HepG2 (cell line): ENCODE data around the gene PLEKHB2. TPM values are rescaled to one million over a fixed set of nuclear protein-coding genes. Genes with fewer than 3 reads are reported as not detected.

Experiments
- ATF1 ChIP-seq: IDR thresholded peaks from 2 replicates; pipeline ENCODE4 v1.6.1; 2016; ENCODE audit warnings: mild to moderate bottlenecking, control low read depth
- ATF7-NPFF ChIP-seq: sonication (generic); formaldehyde crosslinking; IDR thresholded peaks from 2 replicates; pipeline ENCODE4 v1.8.1; 2023; ENCODE audit warnings: mild to moderate bottlenecking, low read depth, missing genetic modification reagents, moderate library complexity
- KAT8 ChIP-seq: IDR thresholded peaks from 2 replicates; pipeline ENCODE4 v1.6.1; 2016; ENCODE audit warnings: missing genetic modification reagents, missing compliant biosample characterization
- POLR2G ChIP-seq: fragments of 200-400 bp; formaldehyde crosslinking; IDR thresholded peaks from 2 replicates; pipeline ENCODE4 v1.6.1; 2018; ENCODE audit warnings: mild to moderate bottlenecking, low read depth, low read length, moderate library complexity
- RARG ChIP-seq: sonication (generic); formaldehyde crosslinking; IDR thresholded peaks from 2 replicates; pipeline ENCODE4 v1.4.0; 2020; ENCODE audit warnings: low read depth, mild to moderate bottlenecking, missing genetic modification reagents
- SALL1 ChIP-seq: sonication (generic); formaldehyde crosslinking; IDR thresholded peaks from 2 replicates; pipeline ENCODE4 v1.8.0; 2022; ENCODE audit warnings: mild to moderate bottlenecking, missing genetic modification reagents
- SKI ChIP-seq: fragments of 450-650 bp; IDR thresholded peaks from one replicate; pipeline ENCODE4 v1.6.1; 2018; ENCODE audit warnings: mild to moderate bottlenecking; ENCODE audit not compliant: partially characterized antibody
- SOX13 ChIP-seq, 3 experiments: fragments of 450-650 bp in 1 of 3; sonication (generic) in 1 of 3; formaldehyde crosslinking in 1 of 3; IDR thresholded peaks in 2 of 3; conservative IDR thresholded peaks in 1 of 3; 2 replicates each; pipeline versions ENCODE4 v1.5.0 to v1.6.1; 2016 to 2020; ENCODE audit warnings: antibody characterized with exemption in 1 of 3, mild to moderate bottlenecking in 1 of 3, missing compliant biosample characterization in 1 of 3, missing genetic modification reagents in 1 of 3, moderate library complexity in 1 of 3
- TAF15 ChIP-seq: fragments of 200-400 bp; formaldehyde crosslinking; IDR thresholded peaks from one replicate; pipeline ENCODE4 v1.6.1; 2018; ENCODE audit warnings: mild to moderate bottlenecking, low read depth, low read length; ENCODE audit not compliant: poor library complexity, severe bottlenecking
- ZBTB2 ChIP-seq: sonication (generic); formaldehyde crosslinking; IDR thresholded peaks from 2 replicates; pipeline ENCODE4 v1.8.0; 2022; ENCODE audit warnings: low read depth, missing genetic modification reagents
- ZFP41 ChIP-seq: sonication (generic); formaldehyde crosslinking; IDR thresholded peaks from 2 replicates; pipeline ENCODE4 v1.4.0; 2020; ENCODE audit warnings: mild to moderate bottlenecking, missing genetic modification reagents, borderline replicate concordance
- ZKSCAN8 ChIP-seq: IDR thresholded peaks from 2 replicates; pipeline ENCODE4 v1.6.1; 2016; ENCODE audit warnings: borderline replicate concordance, missing genetic modification reagents, missing compliant biosample characterization
- ZNF160 ChIP-seq: sonication (generic); formaldehyde crosslinking; IDR thresholded peaks from 2 replicates; pipeline ENCODE4 v1.8.0; 2022; ENCODE audit warnings: mild to moderate bottlenecking, inconsistent platforms, missing genetic modification reagents
- ZNF333 ChIP-seq: sonication (generic); formaldehyde crosslinking; IDR thresholded peaks from 2 replicates; pipeline ENCODE4 v1.4.0; 2020; ENCODE audit warnings: mild to moderate bottlenecking, missing genetic modification reagents, borderline replicate concordance
- ZNF446 ChIP-seq: sonication (generic); formaldehyde crosslinking; IDR thresholded peaks from 2 replicates; pipeline ENCODE4 v1.5.0; 2020; ENCODE audit warnings: mild to moderate bottlenecking, missing genetic modification reagents
- ZNF572 ChIP-seq: sonication (generic); formaldehyde crosslinking; IDR thresholded peaks from 2 replicates; pipeline ENCODE4 v1.5.1; 2020; ENCODE audit warnings: mild to moderate bottlenecking, missing genetic modification reagents
- ZNF768 ChIP-seq: sonication (generic); formaldehyde crosslinking; IDR thresholded peaks from 2 replicates; pipeline ENCODE4 v1.4.0; 2020; ENCODE audit warnings: missing genetic modification reagents
- ZNF782 ChIP-seq: sonication (generic); formaldehyde crosslinking; IDR thresholded peaks from 2 replicates; pipeline ENCODE4 v1.4.0; 2020; ENCODE audit warnings: missing genetic modification reagents, mild to moderate bottlenecking, borderline replicate concordance
- polyA plus RNA-seq, 8 experiments: library from polyadenylated mRNA; depleted of rRNA in 3 of 8; stranded (reverse) in 7 of 8; unstranded in 1 of 8; fragments of >200 nt; fragmentation: Illumina TruSeq in 4 of 8; extraction: Trizol in 4 of 8; gene quantifications; 2 replicates each; pipeline versions ENCODE4 v1.2.1 to v1.2.3, GENCODE V29; 2011 to 2016; ENCODE audit warnings: low read depth in 4 of 8, missing spikeins in 1 of 8, mixed read lengths in 1 of 8; ENCODE audit not compliant: insufficient read depth in 1 of 8
- total RNA-seq, 5 experiments: library from RNA; depleted of rRNA; stranded (reverse); fragments of >200 nt; fragmentation: Illumina TruSeq; extraction: Trizol; gene quantifications; 2 replicates each; pipeline ENCODE4 v1.2.3, GENCODE V29; 2016; ENCODE audit warnings: low read depth in 1 of 5
- TF ChIP-seq, protein P1 (sequence below): sonication (generic); formaldehyde crosslinking; conservative IDR thresholded peaks from 2 replicates; pipeline ENCODE4 v1.4.0; 2020; ENCODE audit warnings: mild to moderate bottlenecking, missing genetic modification reagents, moderate library complexity
- TF ChIP-seq, protein P2 (sequence below): sonication (generic); formaldehyde crosslinking; IDR thresholded peaks from 2 replicates; pipeline ENCODE4 v1.5.0; 2020; ENCODE audit warnings: missing genetic modification reagents
- TF ChIP-seq, protein P3 (sequence below): conservative IDR thresholded peaks from 2 replicates; pipeline ENCODE4 v1.6.1; 2018; ENCODE audit warnings: missing genetic modification reagents

PLEKHB2 gene
- total and polyA plus RNA-seq, 2 of the 13 experiments (the other 11 are each of a cell fraction or from before 2014, with no cell fraction given): 73.0 to 78.9 TPM

DNA sequence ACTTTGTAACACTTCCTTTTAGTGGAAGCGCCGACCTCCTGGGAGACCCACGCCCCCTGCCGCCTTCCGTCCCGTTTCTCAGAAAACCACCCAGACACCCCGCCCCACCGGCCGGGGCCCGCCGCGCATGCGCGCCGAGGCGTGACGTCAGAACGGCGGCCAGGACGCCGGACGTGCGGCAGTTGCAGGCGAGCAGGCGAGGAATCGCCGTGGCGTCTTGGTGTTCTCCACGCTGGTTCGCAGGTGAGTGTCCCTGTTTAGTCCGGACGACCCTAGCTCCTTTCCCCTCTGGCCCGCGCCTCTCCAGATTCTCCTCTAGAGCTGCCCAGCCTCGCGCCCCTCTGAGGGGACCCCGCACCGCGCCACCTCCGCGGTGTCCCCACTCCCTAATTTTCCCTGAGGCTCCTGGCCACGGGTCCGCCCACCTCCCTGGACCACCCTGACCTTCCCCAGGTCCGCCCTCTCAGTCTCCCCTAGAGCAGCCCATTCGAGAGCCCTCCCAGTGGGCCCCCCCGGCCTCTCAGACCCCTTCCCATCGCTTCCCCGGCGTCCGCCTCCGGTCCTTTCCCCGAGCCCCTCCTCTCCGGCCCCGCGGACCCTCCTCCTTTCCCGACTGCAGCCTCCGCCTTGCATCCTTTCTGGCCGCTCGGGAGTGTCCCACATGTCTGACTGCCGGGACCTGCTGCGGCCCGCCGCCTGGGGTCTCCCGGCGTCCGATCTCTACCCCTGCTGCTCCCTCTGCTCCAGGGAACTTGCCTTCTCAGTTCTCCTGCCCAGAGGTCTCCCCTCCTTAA, at the start of gene PLEKHB2 (continued):
- TF ChIP-seq, protein P1, sequence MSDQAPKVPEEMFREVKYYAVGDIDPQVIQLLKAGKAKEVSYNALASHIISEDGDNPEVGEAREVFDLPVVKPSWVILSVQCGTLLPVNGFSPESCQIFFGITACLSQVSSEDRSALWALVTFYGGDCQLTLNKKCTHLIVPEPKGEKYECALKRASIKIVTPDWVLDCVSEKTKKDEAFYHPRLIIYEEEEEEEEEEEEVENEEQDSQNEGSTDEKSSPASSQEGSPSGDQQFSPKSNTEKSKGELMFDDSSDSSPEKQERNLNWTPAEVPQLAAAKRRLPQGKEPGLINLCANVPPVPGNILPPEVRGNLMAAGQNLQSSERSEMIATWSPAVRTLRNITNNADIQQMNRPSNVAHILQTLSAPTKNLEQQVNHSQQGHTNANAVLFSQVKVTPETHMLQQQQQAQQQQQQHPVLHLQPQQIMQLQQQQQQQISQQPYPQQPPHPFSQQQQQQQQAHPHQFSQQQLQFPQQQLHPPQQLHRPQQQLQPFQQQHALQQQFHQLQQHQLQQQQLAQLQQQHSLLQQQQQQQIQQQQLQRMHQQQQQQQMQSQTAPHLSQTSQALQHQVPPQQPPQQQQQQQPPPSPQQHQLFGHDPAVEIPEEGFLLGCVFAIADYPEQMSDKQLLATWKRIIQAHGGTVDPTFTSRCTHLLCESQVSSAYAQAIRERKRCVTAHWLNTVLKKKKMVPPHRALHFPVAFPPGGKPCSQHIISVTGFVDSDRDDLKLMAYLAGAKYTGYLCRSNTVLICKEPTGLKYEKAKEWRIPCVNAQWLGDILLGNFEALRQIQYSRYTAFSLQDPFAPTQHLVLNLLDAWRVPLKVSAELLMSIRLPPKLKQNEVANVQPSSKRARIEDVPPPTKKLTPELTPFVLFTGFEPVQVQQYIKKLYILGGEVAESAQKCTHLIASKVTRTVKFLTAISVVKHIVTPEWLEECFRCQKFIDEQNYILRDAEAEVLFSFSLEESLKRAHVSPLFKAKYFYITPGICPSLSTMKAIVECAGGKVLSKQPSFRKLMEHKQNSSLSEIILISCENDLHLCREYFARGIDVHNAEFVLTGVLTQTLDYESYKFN: peak; percentile 29
- TF ChIP-seq TAF15: peak; percentile 79
- TF ChIP-seq ZBTB2: 0 out of 2 replicates have a peak, but pooled peaks have one; percentile 5
- peak; percentile 84; the same call in 1 of the 2 replicates for TF ChIP-seq ZNF782
- peak; percentile 58 for TF ChIP-seq SKI
- TF ChIP-seq POLR2G: peak; percentile 94
- TF ChIP-seq ZNF160: no peak
- 0 out of 2 replicates have a peak, but pooled peaks have one; percentile 28 for TF ChIP-seq ZKSCAN8 (CRISPR knock-in tag)
- peak; percentile 82 for TF ChIP-seq ATF1 (CRISPR knock-in tag)
- 0 out of 2 replicates have a peak, but pooled peaks have one; percentile 18 for TF ChIP-seq ZNF446
- no peak for TF ChIP-seq SOX13 (IDR thresholded peaks at IDR 0.05)
- peak in 1 of 2 experiments; percentile 40; a peak in 1 of 4 replicates for TF ChIP-seq SOX13 (CRISPR knock-in tag; conservative IDR thresholded peaks at IDR 0.05 in 1 of 2, IDR thresholded peaks at IDR 0.05 in 1 of 2)
- peak; percentile 70 for TF ChIP-seq KAT8 (CRISPR knock-in tag)
- 0 out of 2 replicates have a peak, but pooled peaks have one; percentile 23 for TF ChIP-seq ATF7-NPFF (CRISPR knock-in tag)
- TF ChIP-seq ZNF333: 0 out of 2 replicates have a peak, but pooled peaks have one; percentile 49
- no peak for TF ChIP-seq RARG (CRISPR knock-in tag)
- TF ChIP-seq SALL1: peak; percentile 70
- TF ChIP-seq, protein P2, sequence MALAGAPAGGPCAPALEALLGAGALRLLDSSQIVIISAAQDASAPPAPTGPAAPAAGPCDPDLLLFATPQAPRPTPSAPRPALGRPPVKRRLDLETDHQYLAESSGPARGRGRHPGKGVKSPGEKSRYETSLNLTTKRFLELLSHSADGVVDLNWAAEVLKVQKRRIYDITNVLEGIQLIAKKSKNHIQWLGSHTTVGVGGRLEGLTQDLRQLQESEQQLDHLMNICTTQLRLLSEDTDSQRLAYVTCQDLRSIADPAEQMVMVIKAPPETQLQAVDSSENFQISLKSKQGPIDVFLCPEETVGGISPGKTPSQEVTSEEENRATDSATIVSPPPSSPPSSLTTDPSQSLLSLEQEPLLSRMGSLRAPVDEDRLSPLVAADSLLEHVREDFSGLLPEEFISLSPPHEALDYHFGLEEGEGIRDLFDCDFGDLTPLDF (CRISPR knock-in tag): no peak
- TF ChIP-seq ZFP41: peak; percentile 27; the same call in 1 of the 2 replicates
- TF ChIP-seq, protein P3, sequence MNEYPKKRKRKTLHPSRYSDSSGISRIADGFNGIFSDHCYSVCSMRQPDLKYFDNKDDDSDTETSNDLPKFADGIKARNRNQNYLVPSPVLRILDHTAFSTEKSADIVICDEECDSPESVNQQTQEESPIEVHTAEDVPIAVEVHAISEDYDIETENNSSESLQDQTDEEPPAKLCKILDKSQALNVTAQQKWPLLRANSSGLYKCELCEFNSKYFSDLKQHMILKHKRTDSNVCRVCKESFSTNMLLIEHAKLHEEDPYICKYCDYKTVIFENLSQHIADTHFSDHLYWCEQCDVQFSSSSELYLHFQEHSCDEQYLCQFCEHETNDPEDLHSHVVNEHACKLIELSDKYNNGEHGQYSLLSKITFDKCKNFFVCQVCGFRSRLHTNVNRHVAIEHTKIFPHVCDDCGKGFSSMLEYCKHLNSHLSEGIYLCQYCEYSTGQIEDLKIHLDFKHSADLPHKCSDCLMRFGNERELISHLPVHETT: no peak; the same call in 1 of the 2 replicates
- peak; percentile 58; the same call in 1 of the 2 replicates for TF ChIP-seq ZNF768 (CRISPR knock-in tag)
- peak; percentile 89; the same call in 1 of the 2 replicates for TF ChIP-seq ZNF572 (CRISPR knock-in tag)
